HG02870 (cell line): ENCODE data around the gene UBL4B.

Experiments used
- ATAC-seq: cut with Tn5 transposase; IDR thresholded peaks from one replicate; pipeline ENCODE4 v1.9.1; 2021; ENCODE audit warnings: mild to moderate bottlenecking, moderate library complexity; ENCODE audit not compliant: unreplicated experiment

UBL4B gene

DNA sequence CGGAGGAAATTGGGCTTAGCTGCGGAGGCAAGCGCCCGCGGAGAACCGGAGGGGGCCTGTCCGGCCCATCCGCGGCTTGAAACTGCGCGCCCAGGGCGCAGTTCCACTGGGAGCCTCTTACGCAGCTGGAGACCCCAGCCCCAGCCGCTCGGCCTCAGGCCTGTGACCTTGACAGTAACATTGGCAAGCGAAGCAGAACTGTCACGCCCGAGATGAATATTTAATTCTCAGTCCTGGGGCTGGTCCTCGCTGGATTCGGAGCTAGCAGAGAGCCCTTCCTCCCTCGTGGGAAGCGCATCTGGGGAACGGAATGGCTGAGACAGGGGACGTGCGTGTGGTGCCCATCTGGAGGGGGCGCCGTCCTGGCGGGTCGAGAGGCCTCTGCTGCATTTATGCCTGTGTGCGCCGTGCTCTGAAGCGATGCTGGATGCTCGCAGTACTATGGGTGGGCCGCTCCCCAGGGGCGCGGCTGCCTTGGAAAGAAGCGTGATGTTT is 39.0 kb downstream of the UBL4B start:
- ATAC-seq = no peak

DNA sequence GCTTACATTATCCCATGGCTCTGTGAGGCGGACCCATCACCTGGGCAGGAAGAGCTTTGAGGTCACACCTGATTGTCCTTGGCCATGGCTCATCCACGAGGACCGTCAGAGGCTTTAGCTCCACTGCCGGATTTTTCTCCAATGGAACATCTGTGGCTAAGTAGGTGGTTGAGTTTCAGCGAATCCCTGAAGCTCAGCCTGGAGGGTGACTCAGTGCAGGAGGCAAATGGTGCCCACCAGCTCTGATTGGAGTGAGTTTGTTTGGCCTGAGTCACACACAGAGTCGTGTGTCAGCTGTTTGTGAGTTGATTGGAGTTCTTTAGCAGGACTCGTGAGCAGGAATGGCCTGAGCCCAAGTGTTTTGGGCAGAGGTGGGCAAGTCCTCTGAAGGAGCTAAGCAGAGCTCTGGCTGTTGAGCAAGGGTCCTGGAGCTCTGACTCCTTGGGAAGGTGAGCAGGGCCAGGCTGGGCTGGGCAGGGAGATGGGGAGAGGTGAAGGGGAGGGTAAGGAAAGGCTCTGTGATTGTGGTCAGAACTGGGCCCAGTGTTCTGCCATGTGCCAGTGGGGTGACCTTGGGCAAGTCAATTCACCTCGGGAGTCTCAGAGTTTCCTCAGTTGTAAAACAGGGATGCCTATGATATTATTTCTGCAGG is 40.0 kb downstream of the UBL4B start:
- no peak for ATAC-seq

DNA sequence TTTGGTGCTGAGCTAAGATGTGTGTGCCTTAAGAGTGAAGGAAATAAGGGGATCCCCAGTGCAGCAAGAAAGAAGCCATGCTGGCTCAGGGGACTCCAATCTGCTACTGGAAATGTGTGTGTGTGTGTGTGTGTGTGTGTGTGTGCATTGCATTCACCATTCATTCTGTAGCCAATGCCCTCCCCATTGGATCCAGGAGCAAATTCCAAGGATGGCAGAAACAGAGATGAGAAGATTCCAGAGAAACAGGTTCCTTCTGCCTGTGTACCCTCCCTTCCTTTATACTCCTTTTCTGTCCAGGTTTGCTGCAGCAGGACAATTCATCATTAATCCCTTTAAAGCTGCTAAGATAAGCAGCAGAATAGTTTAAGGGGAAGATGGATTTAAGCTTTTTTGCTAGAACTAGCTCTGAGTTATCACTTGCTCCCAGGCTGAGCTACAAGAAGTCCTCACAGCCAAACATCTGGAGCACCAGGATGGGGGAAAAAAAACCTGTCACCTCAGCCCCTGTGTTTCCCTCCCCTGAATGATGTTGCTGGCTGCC is 41.2 kb downstream of the UBL4B start:
- no peak for ATAC-seq

DNA sequence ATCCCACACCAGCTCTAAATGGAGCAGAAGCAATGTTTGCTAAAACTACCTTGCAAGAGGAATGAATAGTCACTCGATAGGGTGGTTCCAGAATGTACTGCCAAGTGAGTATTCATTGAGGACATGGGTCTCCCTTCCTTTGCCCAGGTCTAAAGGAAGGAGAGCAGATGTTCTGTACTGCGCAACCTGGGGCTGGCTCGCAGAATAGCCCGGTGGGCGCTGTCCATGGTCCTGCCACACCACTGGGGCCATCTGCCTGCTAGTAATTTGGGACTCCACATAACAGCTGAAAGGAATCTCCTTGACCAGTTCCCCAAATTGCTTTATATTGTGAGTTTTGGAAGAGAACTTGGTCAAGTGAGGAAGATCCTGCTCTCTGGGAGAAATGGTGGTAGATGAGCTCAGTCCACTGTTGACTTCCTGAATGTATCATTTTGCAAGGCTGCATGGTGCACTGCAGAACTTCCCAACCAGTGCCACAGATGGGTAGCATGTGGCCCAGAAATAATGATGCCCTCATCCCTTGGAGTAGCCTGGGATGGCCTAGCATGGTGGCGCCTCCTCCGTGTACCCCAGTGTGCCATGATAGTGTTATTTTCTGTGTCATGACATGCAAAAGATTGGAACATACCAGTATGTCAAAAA is 43.8 kb downstream of the UBL4B start:
- no peak for ATAC-seq

DNA sequence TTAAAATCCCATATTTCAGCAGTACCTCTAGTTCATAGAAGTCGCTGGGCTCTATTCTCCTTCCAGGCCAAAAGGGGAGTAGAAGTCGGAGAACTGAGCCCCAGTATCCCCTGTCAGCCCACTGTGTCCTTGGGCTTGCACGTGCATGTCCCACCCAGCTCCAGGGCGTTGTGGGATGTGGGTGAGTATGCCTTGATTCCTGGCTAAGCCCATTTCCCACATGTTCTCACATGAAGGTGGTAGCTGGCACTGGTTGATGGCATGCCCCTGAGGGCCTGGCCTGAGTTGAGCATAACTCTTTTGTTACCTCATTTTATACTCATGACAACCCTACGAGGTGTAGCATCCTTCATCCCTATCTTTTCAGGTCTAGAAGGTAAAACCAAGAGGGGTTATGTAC is 46.0 kb downstream of the UBL4B start:
- no peak for ATAC-seq

DNA sequence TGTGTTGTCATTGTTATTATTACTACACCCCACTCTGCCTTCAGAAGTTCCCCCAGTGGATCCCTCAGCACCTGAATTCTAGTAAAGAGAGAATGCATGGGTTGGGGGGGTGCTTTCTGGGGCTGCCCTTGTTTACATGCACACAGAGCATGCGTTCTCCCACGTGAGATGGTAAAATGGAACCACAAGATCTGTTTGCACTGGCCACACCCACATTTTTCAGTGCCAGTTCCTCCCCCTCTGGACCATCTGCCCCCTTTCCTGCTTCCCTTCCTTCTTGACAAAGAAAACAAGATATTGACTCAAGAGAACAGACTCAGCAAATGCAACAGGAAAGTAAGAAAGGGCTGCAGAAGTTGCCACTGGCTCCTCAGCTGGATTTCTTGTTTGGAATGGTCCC is 46.9 kb downstream of the UBL4B start:
- no peak for ATAC-seq

DNA sequence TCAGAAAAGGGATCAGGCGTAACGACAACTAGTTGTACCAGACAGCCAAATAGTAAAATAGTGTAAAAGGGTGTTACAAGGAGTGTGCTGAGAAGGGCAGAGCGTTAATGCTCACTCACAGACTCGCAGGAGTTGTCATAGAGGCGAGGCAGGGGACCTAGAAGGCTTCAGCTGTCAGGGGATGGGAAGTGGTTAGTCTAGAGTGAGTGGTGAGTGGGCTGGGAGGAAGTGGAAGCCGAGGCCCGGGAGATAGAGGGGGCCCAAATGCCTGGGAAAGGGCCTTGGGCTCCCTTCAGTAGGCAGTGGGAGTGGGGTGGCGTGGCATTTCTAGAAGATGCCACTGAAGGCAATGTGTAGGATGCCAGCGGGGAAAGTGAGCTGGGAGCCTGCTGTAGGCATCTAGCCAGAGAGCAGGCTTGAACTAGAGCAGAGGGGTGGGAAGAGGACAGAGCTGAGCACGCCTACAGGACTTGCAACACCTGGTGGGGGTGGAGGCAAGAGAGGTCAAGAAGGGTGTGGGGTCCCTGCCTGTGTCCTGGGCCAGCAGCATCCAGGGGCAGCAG is 48.4 kb downstream of the UBL4B start:
- ATAC-seq = no peak

DNA sequence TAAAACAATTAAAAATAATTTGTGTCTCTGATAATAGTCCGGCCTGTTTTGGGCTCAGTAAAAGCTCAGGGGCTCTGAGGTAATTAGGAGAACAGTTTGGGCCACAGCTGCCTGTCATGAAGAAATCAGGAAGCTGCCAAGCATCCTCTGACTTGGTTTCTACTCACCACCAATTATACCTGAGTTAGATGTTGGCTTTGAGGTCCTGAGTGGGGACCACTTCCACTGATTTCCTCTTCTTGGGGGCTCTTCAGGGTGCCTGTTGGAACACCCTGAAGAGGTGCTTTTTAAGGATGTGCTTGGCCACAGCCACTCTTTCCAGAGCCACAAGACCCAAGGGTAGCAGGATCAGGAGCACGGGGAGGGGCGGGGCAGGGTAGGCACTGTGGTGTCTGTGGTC is 48.9 kb downstream of the UBL4B start:
- no peak for ATAC-seq

DNA sequence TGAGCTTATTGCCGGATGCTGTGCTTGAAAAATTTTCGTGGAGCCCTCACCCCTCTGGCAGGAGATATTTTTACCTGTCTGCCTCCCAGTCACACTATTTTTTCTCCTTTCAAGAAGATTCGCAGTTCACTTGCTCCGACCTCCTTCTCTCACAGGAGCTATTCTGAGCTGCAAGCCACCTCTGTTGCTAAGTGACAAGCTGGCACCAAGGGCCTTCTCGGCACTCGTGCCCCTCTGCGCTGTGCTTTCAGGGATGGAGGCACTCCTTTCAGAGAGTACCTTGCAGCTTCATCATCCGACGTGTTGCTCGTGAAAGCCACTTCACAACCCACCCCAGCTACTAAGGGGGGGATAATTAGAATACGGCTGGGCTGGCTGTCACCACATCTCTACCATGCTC is 49.6 kb downstream of the UBL4B start:
- ATAC-seq = no peak
